GM21390 (cell line): ENCODE results near the gene PTH1R.

ENCODE experiments used
- ATAC-seq: cut with Tn5 transposase; IDR thresholded peaks from one replicate; pipeline ENCODE4 v1.9.1; 2021; ENCODE audit not compliant: unreplicated experiment

Gene PTH1R

GRCh38 chr3:46881596-46882376 is 4.3 kb downstream of the PTH1R start:
- ATAC-seq, result no peak

- ATAC-seq, result no peak
Observed at GRCh38 chr3:46882377-46883053, 5.0 kb downstream of the PTH1R start.

- ATAC-seq, result no peak
Observed at GRCh38 chr3:46883054-46883829, 5.7 kb downstream of the PTH1R start.

- no peak for ATAC-seq
Observed at GRCh38 chr3:46883830-46884185, 6.3 kb downstream of the PTH1R start.

DNA sequence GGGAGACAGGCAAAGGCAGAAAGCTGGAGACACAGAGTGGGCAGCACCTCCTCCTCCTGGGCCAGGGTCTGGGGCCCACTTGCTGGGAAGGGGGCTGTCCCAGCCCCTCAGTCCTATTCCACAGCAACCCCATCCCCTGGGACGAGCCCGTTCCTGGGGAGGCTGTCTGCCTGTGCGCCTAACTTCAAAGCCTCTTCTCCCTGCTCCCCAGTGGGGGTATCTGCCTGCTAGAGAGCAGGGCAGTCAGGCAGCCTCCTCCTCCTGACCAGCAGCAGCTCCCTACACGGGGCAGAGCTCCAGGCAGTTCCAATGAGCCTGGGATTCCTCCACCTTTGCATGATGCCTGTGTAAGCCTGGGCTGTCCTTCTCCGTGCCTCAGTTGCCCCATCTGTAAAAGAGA is 6.9 kb downstream of the PTH1R start:
- no peak for ATAC-seq

DNA sequence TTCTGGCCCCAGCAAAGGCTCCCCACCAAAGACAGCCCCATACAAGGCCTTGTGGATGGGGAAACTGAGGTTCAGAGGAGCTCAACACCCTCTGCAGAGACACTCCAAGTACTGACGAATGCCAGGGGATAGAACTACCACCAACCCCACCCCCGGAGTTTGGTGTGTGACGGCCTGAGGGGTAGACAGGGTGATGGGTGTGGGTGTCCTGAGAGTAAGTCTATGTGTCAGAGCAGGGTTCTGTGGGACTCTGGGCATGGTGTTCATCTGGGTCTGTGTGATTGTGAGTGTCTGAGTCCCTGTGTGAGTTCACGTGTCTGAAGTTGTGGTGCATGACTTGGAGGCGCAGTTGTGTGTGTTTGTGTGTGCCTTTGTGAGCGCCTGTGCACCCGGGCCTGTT is 7.4 kb downstream of the PTH1R start:
- ATAC-seq, result no peak

DNA sequence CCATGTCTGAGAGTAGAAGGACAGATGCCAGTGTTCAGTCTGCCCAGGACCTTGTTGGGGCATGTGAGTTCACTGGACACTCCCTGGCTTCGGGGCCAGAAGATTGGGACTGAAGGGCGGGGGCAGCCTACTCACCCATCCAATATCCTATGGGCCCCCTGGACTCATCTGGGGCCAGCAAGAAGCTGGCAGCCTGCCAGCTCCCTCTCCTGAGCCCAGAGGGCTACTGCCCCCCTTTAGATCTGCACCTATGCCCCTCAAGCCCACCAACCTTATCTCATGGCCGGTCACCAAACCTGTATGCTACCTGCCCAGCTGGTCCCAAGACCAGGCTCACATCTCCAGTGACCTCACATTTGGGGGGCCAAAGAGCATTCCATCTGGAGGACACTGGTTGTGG is 8.1 kb downstream of the PTH1R start:
- no peak for ATAC-seq

GRCh38 chr3:46887980-46888494 is 10.5 kb downstream of the PTH1R start:
- ATAC-seq, result no peak

- no peak for ATAC-seq
Observed at GRCh38 chr3:46888705-46889104, 11.2 kb downstream of the PTH1R start.

GRCh38 chr3:46889381-46890110 is 12.0 kb downstream of the PTH1R start:
- no peak for ATAC-seq

GRCh38 chr3:46890132-46890531 is 12.6 kb downstream of the PTH1R start:
- no peak for ATAC-seq

GRCh38 chr3:46891132-46891531 is 13.6 kb downstream of the PTH1R start:
- ATAC-seq, result no peak

DNA sequence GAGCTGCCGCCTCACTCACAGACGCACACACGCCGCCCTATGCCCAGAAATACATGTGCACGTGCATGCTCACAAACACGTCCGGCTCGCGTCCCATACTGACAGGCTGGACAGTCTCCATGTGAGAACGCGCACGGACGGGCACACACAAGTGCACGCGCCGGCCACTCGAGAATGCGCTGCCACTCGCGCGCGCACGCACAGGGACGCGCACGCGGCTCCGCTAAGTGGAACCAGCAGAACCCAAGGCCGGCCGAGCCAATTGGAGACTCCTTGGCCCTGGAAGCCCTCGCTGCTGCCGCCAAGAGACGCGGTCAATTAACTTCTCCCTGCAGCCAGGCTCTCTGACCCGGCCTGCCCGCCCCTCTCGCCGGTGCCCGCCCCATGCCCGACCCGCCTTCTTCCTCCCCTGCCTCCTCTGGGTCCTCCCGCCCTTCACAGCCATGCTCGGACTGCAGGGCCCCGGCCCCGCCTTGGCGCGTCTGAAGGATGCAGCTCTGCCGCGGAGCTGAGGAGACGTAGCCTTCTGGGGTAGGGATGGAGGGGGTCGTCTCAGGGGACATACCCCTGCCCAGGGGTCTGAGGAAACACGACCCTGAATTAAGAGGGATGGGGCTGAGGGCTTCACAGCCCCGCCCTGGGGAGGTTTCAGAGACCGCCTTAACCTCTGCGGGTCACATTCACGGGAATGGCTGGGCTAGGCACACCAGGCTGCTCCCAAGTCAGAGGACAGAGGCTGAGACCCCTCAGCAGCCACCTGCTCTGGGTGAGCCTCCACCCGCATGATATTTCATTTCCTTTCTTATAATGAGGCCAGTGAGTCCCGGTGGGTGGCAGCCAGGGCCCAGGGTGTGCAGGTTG is 15.0 kb downstream of the PTH1R start:
- no peak for ATAC-seq

DNA sequence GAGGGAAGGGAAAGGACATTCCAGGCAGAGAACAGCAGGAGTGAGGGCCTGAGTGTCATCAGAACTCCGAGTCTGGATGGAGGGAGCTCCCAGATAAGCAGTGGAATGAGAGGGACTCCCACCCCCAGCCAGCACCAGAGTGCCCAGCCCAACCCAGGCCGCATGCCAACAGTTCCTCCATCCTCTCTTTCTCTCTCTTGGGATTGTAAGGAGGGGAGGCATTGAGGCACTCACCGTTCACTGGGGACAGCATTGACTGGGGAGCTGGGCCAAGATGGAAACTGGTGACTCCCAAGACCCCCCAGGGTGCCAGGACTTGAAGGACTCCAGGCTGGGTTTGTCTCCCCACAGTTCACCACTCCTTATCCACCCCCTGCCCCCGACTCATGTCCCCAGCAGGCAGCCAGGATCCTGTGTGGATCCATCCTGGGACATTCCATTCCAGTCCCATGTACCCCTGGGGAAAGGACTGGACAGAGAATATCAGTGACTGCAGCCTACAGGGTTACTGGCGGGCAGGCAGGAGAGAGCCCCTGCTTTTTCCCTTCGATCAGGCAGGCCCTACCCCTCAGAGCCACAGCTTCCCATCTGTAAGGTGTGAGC is 15.7 kb downstream of the PTH1R start:
- ATAC-seq, result no peak

DNA sequence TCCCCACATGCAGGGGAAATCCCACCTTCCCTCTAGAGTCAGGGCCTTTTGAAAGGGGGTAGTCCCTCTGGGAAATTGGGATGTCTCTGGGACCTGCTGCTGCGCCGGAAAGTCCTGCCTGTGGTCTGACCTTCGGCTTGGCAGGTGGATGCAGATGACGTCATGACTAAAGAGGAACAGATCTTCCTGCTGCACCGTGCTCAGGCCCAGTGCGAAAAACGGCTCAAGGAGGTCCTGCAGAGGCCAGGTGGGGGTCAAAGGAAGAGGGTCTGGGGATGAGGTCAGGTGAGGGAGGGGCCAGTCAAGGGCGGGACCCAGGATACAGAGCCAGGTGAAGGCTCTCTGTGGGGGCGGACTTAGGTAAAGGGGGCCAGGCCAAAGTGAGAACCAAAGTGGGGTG is 16.2 kb downstream of the PTH1R start:
- ATAC-seq, result no peak

DNA sequence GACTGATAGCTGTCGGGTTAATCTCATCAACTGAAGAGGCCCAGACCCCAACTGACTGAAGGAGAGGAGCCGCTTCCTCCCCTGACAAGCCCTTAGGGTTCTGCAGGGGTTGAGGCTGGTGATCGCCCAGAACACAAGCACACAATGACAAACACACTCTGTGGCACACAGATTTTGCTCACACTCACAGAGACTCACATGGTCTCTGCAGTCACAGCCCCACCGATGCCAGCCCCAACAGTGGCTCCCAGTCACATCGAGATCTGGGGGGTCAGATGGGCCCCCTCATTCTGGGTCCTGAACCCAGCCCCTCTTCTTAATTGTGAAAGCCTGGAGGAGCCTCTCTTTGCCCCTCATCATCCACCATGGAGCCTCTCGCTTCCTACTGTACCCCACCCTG is 16.7 kb downstream of the PTH1R start:
- ATAC-seq, result no peak

DNA sequence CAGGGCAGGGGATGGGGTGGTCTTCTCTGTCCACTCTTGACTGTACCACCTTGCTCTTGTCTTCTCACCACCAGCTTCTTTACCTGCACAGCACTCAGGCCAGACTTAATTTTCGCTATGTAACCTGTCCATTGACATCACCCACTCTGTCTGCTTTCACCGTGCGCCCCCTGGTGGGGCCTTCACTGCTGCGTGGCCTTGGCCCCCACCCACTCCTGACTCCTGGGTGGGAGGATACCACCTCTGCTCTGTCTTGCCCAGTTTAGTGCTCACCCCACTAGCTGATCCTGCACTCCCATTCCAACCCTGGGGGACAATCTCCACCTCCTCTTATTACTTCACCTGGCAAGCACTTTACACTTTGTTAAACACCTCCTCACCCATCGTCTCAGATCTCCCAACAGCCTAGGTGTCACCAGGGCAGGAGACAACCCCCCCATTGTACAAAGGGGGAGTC is 17.7 kb downstream of the PTH1R start:
- ATAC-seq, result no peak

DNA sequence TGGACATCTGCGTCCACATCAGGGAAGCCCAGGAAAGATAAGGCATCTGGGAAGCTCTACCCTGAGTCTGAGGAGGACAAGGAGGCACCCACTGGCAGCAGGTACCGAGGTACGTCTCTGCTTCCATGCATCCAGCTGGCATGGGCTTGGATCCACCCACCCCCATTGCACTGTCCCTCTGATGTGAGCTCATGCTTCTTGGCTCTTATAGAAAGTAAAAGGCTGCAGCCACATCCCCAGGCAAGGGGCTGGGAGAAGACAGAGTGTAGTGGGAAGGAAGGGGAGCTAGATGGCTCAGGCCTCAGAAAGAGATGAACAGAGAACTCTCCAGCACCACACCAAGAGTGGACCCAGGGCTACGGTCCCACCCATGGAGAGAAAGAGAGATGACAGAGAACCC is 18.2 kb downstream of the PTH1R start:
- ATAC-seq, result no peak

DNA sequence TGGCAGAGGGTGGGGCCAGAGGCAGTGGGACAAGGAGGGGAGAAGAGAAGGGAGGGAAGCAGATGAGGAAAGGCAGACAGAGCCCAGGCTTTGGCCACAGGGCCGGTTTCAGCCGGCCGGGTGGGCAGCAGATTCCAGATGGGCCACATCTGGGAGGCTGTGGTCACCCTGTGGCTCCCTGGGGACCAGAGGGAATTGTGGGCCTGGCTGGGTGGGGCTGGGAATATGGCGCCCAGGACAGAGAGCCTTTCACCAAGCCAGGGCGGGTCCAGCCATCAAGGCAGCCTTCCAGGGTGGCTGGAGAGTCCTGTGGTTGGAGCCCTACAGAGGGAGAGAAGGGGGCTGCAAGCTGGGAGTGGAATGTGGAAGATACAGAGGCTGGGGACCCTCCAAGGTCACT is 18.9 kb downstream of the PTH1R start:
- no peak for ATAC-seq

- ATAC-seq, result no peak
Observed at GRCh38 chr3:46897031-46897430, 19.5 kb downstream of the PTH1R start.
